HL-60 (cell line): Measurements from ENCODE around the gene KBTBD13.

ENCODE experiments used
- DNase-seq, 2 experiments: peaks; one replicate each; pipeline ENCODE4 v3.0.0-alpha.2; 2010 to 2020; ENCODE audit warnings: low read depth in 1 of 2, low spot score in 1 of 2
- H3K27ac ChIP-seq: fragments of 250-450 bp; sonication (Bioruptor Pico); replicated peaks from 2 replicates; pipeline ENCODE4 v1.5.1; 2020; ENCODE audit warnings: mild to moderate bottlenecking, moderate library complexity
- H3K27me3 ChIP-seq: fragments of 250-450 bp; sonication (Bioruptor Pico); 2 replicates; pipeline ENCODE4 v1.5.1; 2021; ENCODE audit warnings: mild to moderate bottlenecking, moderate library complexity; ENCODE audit not compliant: insufficient read depth, poor library complexity, severe bottlenecking
- H3K4me3 ChIP-seq: replicated peaks from 2 replicates; pipeline ENCODE4 v1.5.1; 2011; ENCODE audit warnings: mild to moderate bottlenecking, control low read depth, low read length; ENCODE audit not compliant: insufficient read depth
- CTCF ChIP-seq: IDR thresholded peaks from one replicate; pipeline ENCODE4 v1.5.1; 2011; ENCODE audit warnings: low read length, control low read depth, inconsistent platforms; ENCODE audit not compliant: insufficient read depth
- GABPA ChIP-seq: IDR thresholded peaks from 2 replicates; pipeline ENCODE4 v1.6.1; 2012; ENCODE audit warnings: low read depth
- POLR2AphosphoS5 ChIP-seq: IDR thresholded peaks from 2 replicates; pipeline ENCODE4 v1.6.1; 2012; ENCODE audit warnings: low read depth
- REST ChIP-seq: IDR thresholded peaks from 2 replicates; pipeline ENCODE4 v1.6.1; 2012; ENCODE audit warnings: low read depth; ENCODE audit not compliant: insufficient replicate concordance
- SPI1 ChIP-seq: IDR thresholded peaks from 2 replicates; pipeline ENCODE4 v1.6.1; 2012; ENCODE audit warnings: low read depth, mild to moderate bottlenecking, borderline replicate concordance

KBTBD13 gene

GRCh38 chr15:65044724-65045481 lies 31.6 kb upstream of the KBTBD13 start, which contains the start of gene SLC51B:
TSS of gene SLC51B (plus strand) at chr15:65045387. CDS start at chr15:65050005, 4,618 bp downstream.
- Histone ChIP-seq H3K27me3 (no peaks in the 10 kb centered on the region), H3K4me3 (no peak within 1 kb of the TSS), H3K27ac (no peak within 1 kb of the TSS)
- DNase-seq: no peak
- TF ChIP-seq REST (no peak), POLR2AphosphoS5 (no peak), GABPA (no peak), SPI1 (no peak), CTCF (no peak)

DNA sequence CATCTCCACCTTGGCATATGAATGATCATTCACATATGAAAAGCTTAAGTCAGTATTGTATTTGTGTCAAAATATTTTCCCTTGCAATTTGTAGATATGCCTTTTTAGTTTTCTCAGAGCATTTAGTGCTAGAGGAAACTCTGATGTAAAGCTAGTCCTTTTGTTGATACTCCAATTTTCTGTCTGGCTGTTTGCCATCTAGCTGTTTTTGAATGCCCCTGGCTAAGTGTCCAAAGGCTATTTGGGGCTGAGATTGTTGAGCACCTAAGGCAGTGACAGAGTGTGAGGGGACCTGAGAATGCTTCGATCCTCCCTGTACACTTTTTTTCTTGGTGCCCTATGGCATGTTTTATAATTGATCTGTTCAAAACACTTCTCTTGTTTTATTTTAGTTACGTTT lies 28.3 kb upstream of the KBTBD13 start:
- H3K4me3 ChIP-seq: no peak overlapping the region
- no peak overlapping the region for H3K27ac ChIP-seq
- no peaks in the 10 kb centered on the region for H3K27me3 ChIP-seq
- TF ChIP-seq CTCF: no peak
- no peak for TF ChIP-seq REST
- TF ChIP-seq POLR2AphosphoS5: no peak
- TF ChIP-seq SPI1: no peak
- no peak for TF ChIP-seq GABPA
- no peak for DNase-seq

GRCh38 chr15:65049418-65049840 lies 27.1 kb upstream of the KBTBD13 start:
- Histone ChIP-seq H3K27ac (no peak overlapping the region), H3K27me3 (no peaks in the 10 kb centered on the region), H3K4me3 (peak overlapping the region; percentile 10; the same call in 1 of the 2 replicates)
- peak; percentile 82 for DNase-seq
- TF ChIP-seq POLR2AphosphoS5 (no peak), GABPA (no peak), REST (no peak), SPI1 (no peak), CTCF (no peak)
